ENCODE measurements around the gene MECP2.
"Not testable (repeated sequence)": the region's sequence is repeated elsewhere in the genome, so short reads cannot be mapped to it uniquely, and the experiment has no call there.

Gene MECP2

DNA sequence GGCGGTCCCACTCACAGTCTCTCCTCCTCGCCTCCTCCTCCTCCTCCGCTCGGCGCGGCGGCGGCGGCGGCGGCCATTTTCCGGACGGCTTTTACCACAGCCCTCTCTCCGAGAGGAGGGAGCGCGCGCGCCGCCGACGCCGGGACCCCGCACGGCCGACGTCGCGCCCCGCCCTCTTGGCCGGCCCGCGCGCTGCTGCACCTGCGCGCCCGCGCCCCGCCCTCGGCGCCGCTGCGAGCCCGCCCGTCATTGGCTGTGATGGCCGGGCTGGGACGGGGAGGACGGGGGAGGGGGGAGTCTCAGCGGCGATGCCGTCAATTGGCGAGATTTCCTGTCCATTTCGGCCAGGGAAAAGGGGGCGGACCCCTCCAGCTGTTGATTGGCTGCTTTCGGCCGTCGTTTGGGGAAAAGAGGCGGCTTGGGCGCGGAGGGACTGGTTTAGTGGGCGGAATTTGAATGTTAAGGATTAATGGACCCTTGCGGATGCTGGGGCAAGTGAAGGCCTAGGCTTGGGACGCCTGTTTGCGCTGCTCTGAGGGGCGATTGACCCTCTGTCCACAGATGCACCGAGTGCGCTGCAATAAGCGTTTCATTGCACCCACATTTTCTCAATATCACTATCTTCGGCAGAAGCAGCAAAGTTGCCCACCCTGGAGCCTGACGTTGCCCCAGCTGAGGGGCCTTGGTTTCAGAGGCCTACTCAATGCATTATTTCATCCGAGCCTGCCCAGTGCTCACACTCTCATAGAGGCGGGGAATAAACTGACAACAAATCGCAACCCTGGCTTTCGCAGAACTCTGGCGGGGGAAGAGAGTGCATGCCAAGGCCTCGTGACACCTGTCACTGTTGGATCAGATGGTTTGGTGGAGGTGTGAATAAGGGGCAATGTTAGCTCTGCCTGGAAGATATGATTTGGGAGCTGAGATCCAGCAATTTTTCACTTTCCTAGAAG, at the start of gene MECP2:
Gene MECP2, minus strand, starts transcription at position 129 of the 953 bp plus-strand sequence.
- peak; percentile 38 to 90 (median 84) for DNase-seq

DNA sequence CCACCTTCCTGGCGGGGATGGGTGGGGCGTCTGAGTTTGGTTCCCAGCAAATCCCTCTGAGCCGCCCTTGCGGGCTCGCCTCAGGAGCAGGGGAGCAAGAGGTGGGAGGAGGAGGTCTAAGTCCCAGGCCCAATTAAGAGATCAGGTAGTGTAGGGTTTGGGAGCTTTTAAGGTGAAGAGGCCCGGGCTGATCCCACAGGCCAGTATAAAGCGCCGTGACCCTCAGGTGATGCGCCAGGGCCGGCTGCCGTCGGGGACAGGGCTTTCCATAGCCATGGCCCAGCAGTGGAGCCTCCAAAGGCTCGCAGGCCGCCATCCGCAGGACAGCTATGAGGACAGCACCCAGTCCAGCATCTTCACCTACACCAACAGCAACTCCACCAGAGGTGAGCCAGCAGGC, 46.5 kb upstream of the MECP2 start, which contains the start of gene OPN1LW:
Gene OPN1LW, plus strand, starts transcription at position 234 of the 400 bp plus-strand sequence. Its CDS starts 41 bp downstream, at position 275.
- not testable (repeated sequence) for DNase-seq

DNA sequence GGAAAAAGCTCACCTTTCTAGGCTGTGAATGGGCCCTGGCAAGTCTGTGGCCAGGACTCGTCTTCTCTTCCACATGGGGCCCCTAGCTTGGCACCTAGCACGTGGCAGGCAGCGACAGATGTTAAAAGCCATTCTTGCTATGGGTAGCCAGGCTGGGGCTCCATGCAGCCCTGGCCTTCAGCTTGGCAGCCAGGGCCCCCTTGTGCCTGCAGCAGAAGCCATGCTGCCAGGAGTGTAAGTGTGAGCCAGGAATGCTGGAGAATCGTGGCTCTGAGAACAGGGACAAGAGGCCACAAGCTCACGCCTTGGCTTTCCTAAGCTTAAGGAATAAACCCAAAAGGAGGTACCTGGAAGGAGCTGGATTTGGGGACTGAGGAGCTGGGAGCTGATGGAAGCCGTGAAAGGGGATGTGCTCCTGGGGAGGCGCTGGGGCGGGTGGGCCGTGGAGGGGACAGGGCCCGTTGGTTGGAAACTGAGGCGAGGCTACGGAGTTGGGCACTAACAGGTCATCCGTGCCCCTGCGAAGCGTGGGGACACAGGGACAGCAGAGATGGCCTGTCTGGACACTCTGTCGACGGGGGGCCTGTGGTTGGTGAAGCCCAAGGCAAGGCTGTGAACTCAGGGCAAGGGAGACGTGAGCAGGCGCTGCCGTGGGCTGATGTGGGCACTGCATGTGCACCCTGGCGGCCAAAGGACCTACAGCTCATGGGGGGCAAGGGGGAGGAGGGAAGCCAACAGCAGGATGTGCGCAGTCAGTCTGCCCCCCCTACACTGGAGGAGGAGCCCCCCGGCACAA, 45.6 kb upstream of the MECP2 start:
- no peak for DNase-seq

DNA sequence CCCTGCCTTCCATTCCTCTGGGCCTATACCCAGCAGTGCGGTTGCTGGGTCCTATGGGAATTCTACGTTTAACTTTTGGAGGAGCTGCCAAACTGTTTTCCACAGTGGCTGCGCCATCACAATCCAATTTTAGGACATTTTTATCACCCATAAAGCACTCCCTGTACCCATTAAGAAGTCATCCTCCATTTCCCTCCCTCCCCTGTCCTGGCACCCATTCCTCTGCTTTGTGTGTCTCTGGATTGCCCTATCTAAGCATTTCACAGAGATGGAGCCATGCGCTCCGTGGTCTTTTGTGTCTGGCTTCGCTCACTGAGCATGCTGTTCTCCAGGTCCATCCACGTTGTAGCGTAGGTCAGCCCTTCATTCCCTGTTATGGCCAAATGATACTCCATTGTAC, 44.9 kb upstream of the MECP2 start:
- no peak for DNase-seq

DNA sequence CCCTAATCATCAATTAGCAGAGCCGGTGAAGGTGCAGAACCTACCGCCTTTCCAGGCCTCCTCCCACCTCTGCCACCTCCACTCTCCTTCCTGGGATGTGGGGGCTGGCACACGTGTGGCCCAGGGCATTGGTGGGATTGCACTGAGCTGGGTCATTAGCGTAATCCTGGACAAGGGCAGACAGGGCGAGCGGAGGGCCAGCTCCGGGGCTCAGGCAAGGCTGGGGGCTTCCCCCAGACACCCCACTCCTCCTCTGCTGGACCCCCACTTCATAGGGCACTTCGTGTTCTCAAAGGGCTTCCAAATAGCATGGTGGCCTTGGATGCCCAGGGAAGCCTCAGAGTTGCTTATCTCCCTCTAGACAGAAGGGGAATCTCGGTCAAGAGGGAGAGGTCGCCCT, 43.2 kb upstream of the MECP2 start:
- no peak for DNase-seq

DNA sequence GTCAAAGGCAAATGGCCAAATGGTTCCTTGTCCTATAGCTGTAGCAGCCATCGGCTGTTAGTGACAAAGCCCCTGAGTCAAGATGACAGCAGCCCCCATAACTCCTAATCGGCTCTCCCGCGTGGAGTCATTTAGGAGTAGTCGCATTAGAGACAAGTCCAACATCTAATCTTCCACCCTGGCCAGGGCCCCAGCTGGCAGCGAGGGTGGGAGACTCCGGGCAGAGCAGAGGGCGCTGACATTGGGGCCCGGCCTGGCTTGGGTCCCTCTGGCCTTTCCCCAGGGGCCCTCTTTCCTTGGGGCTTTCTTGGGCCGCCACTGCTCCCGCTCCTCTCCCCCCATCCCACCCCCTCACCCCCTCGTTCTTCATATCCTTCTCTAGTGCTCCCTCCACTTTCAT, 42.7 kb upstream of the MECP2 start:
- no peak for DNase-seq

DNA sequence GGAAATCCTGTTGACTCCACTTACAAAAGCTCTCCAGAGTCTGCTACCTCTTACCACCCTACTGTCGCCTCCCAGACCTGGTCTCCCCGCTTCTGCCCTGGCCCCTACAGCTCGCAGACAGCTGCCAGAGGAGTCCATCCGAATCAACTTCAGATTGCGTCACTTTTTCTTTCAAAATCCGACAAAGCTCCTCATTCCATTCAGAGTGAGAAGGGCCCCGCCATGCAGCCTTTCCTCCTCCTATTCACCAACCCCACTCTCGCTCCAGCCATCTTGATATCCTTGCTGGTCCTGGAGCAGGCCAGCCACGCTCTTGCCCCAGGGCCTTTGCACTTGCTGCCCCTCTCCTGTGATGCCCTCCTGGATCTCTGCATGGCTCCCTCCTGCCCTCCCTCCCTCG, 41.3 kb upstream of the MECP2 start:
- DNase-seq = no peak

DNA sequence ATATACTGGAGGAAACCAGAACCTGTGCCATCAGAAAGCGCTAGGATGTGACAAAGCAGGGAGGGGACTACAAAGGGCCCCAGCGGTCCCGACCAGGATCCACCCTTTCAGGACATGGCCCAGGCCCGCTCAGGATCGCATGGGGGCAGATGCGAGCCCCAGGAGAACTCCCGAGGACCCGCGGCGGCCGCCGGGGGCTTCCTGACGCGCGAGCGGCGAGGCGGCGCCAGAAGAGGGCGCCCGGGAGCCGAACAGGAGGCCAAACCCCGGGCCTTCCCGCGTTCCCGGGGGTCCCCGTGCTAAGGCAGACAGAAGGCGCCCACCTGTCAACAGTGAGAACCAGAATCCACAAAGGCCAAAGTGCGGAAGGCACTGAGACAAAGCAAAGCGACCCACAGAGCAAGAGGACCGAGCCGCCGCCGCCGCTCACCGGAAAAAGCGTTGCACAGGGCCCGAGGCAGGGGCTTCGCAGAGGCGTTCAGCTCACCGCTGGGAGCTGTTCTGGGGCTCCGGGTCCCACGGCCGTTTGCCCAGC, 39.2 kb upstream of the MECP2 start:
- peak in 5 of 14 donors; percentile 5 to 44 (median 23) for DNase-seq

DNA sequence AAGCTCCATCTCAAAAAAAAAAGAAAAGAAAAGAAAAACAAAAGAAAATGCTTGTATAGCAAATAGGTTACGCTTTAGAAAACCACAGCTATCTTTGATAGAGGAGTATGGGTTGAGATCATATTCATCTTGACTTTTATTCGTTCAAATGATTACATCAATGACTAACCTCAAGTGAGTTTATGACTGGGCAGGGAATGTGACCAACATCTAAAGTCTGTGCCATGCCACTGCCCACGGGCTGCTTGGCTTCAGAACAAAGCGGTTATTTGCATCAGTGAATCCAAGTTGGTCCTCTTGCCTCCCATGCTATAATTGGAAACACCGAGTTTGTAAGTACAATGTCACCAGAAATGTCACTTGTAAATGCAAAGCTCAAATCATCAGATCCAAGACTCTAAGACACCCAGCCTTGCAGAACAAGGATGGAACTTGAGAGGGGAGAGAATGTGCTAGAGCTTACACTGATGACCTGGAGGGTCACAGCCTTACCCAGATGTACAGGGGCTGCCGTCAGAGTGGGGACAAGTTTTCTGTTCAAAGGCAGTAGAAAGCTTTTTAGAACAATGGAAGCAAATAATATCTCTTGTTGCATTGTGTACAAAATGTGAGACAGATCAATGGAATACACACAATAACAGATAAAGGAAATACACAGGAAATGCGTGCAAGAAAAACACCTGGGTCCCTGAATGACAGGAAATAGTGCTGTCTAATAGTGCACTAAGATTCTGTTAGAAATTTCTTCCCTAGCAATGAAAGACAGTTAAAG, 38.1 kb upstream of the MECP2 start:
- DNase-seq = no peak

DNA sequence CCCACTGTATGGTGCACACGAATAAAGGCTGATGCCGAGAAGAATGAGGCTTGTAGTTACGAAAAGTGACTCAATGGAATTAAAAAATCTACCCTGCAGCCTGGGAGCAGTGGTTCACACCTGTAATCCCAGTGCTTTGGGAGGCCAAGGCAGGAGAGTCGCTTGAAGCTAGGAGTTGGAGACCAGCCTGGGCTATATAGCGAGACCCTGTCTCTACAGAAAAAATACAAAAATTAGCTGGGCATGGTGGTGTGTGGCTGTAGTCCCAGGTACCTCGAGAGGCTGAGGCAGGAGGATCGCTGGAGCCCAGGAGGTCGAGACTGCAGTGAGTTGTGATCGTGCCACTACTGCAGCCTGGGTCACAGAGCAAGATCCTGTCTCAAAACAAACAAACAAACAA, 34.8 kb upstream of the MECP2 start:
- DNase-seq = no peak

DNA sequence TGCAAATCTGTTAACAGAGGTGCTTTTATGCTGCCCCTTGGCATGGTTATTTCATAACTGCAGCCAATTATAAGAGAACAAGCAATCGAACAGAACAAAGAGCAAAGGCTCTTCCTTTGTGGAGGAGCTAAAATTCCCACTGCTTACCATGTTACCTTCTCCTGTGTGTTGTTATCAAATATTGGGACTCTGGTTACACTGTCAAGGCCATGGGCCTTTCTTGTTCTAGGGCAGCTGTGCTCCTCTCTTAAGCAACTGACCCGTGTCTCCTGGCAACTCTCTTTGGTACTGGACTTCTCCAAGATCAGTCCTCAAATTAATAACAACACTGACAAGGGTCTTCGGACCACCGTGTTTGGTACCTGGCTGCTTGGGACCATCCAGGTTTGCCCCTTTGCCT, 34.4 kb upstream of the MECP2 start:
- DNase-seq = no peak

DNA sequence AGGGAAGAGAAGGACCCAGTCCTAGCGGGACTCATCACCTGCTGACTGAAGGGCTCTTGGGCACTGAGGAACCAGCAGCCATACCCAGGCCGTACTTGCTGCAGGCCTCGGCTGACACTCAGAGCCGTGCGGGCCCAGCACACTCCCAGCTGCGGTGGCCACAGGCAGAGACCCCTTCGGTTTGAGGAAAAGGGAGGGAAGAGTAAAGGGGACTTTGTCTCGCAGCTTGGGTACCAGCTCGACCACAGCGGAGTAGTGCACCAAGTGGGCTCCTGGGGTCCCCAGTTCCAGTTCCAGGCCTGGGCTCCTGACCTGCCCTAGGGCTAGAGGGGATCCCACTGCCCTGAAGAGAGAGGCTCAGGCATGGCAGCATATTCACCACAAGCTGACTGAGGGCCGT, 28.6 kb upstream of the MECP2 start:
- DNase-seq = no peak

DNA sequence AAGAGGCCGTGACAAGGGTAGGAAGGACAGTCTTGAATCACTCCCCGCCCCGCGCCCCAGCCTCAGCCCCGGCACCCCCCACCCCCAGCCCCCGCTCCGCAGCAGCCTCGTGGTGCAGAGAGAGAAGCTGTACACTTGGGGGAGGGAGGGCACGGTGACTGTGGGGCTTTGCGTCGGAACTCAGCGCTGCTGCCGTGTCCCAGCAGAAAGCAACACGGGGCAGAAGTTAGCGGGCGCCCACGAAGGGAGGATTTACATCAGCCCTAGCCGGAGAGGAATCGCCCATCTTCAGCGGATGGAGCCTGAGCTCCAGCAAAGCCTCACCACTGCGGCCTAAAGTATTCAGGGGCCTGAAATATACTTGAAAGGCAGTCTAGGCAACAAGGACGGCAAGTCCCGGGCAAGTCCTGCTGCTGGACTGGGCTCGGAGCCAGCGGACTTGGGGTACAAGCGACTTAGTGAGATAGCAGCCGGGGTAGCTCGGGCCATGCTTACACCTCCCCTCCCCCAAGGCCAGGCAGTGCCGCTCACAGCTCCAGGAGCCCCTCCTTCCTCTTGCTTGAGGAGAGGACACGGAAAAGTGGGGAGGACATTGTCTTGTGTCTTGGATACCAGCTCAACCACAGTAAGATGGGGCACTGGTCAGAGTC, 28.0 kb upstream of the MECP2 start:
- DNase-seq = no peak

DNA sequence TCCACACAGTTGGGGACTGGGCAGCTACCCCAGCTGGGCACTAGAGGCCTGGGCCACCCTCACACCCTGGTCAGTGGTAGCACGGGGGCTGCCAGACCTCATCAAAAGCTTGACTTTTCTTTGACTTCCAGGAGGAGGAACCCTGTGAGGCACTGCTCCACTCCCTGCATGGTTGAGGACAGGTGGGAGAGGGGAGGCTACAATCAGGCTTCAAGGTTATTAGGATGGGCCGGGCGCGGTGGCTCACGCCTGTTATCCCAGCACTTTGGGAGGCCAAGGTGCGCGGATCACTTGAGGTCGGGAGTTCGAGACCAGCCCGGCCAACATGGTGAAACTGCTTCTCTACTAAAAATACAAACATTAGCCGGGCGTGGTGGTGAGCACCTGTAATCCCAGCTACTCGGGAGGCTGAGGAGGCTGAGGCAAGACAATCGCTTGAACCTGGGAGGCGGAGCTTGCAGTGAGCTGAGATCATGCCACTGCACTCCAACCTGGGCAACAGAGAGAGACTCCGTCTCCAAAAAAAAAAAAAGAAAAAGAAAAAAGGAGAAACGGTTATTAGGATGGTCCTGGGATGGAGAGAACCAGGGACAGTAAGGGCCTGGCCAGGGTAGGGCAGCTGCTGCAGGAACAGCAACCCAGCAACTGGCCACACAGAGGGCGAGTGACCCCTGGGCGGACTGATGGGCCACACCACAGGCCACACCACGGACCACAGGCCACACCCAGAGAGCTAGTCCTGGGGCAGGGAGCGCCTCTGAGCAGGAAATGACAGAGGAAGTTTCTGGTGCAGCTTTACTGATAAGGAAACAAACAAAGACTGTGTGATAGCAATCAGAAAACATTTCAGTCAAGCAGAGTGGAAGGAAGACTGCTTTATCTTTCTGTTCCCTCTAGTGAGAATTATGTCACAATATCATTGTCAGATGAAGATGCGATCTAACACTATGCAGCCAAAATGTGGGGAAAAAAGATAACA, 26.0 kb upstream of the MECP2 start:
- DNase-seq = no peak

DNA sequence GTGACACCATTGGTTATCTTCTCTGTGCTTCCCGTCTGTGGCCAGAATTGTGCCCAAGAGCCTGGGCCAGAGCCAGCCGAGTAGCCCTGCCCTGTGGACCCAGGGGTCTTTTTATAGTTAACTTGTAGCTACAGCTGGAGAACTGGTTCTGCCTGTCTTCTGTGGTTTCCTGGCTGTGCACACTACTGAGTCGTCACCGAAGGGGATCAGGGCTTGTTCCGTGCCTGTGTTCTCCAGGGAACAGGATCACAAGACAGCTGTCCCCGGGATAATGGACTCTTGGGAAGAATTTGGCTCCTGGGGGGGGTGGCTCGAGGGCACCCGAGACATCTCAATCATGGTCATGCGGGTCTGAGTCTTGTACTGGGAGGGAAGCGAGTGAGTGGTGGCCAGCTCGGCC, 24.4 kb upstream of the MECP2 start:
- DNase-seq = no peak

DNA sequence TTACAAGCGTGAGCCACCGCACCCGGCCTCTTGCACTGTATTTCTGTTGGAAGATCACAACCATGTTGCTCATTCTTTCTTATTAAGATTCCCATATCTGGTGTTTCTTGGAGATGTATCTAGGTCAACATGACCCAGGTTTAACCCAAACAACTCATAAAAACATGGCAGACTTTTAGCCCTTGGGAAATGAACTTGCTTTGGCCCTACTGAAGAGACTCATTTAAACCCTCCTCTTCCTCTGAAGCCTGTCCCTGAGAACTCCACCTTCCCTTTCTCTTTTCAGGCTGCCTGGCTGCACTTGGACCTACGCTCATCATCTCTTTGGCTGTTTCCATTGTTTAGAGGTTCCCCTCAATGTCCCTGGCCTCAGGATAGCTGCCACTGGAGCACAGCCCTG, 23.7 kb upstream of the MECP2 start:
- DNase-seq = no peak

DNA sequence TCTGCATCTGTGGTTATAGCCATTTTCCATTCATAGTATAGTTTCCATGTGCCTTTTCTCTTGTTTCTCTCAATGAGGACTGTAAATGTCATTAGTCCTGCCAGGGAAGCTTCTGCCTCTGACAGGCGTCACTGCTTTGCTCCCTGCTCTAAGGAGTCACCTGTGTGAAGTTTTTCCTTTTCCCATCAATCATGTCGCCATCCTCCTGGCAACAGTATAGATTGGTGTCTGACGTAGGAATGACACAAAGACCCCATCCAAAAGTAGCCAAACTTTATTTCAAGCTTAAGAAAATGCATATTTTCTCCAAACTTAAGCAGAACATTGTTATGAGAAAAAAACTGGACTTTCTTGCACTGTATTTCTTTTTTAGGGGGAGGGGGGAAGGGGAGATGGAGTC, 23.1 kb upstream of the MECP2 start:
- no peak for DNase-seq

DNA sequence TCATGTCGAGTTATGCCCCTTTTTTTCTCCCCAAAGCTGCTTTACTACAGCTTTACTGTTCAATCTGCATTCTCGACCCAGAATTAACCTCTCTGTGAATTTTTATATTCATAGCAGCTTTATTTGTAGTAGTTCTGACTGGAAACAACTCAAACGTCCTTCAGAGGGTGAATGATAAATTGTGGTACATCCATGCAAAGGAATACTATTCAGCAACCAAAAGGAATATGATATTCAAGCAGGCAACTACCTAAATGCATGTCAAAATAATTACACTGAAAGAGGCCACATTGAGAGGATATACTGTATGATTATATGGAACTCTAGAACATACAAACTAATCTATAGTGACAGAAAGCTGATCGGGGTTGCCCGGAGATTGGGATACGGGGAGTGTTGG, 20.0 kb upstream of the MECP2 start:
- DNase-seq = no peak

DNA sequence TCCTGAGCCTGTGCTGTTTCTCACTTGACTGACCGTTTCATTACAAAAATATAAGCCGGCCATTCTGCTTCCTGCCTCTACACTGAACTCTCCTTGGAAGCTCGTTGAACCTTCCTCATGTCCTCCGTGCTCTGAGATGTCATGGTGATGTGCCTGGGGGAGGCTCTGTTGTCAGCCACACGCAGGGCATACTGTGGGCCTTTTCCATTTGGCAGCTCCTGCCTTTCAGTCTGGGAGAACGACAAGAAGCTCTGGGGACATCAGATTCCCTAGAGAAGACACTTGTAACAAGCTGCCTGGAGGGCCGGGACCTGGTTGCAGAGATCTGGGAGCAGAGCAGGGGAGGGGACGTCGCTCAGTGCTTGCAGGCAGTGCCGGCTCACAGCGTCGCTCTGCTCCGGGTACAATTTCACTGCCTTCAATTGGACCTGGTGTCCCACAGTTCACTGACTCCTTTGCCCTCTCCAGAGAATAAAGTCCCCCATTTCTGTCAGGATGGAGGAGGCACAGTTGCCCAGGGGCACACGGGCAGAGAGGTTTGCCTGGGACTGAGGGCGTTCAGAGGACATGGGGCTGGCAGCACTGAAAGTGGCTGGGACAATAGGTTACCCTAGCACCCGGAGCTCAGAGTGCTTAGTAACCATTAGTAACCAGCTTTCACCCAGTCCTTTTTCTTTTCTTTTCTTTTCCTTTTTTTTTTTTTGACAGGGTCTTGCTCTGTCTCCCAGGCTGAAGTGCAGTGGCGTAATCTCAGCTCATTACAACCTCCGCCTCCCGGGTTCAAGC, 19.1 kb upstream of the MECP2 start:
- no peak for DNase-seq

DNA sequence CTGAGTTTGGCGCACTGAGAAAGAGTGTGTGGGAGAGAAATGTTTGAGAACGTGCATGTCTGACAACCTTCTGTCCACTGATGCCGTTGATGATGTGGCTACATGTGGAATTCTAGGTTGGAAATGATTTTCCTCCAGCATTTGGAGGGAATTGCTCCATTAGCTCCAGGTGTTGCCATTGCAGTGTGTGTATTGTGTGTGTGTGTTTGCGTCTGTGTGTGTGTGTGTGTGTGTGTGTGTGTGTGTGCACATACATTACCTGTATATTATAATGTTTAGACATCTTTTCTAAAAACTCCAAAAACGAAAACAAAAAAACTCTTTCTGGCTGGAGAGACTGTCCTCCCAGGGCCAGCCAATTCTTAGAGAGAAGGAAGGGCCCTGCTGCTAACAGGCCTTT, 18.2 kb upstream of the MECP2 start:
- no peak for DNase-seq

Data from C1 segment of cervical spinal cord (tissue), 14 donors.